Keratinocyte (primary cell): Measurements from ENCODE around the gene PHF2.

ENCODE experiments used
- CTCF ChIP-seq, 3 experiments: IDR thresholded peaks in 1 of 3; conservative IDR thresholded peaks in 1 of 3; optimal IDR thresholded peaks in 1 of 3; 2 replicates in 2 of 3; 3 replicates in 1 of 3; pipeline versions ENCODE3 to v1.5.1; 2011; ENCODE audit warnings: low read length in 3 of 3, mild to moderate bottlenecking in 3 of 3, moderate library complexity in 2 of 3, control low read depth in 1 of 3, inconsistent platforms in 1 of 3; ENCODE audit not compliant: insufficient read depth in 2 of 3; ENCODE audit errors: extremely low read depth in 1 of 3
- EZH2 ChIP-seq: IDR thresholded peaks from one replicate; pipeline ENCODE4 v1.6.1; 2012; ENCODE audit warnings: inconsistent platforms, mild to moderate bottlenecking, low read length, moderate library complexity

- TF ChIP-seq CTCF (optimal IDR thresholded peaks at IDR 0.05 in 1 of 3, IDR thresholded peaks at IDR 0.05 in 1 of 3, conservative IDR thresholded peaks at IDR 0.05 in 1 of 3; ENCODE audit: extremely low read depth in 1 of 3, insufficient read depth in 2 of 3, low read length in 3 of 3) (no peak), EZH2 (no peak)
Measured at GRCh38 chr9:93667006-93667405, 90.6 kb downstream of the PHF2 start.
